T47D (cell line): ENCODE results near the gene CGREF1.
"Not testable (repeated sequence)": the region's sequence is repeated elsewhere in the genome, so short reads cannot be mapped to it uniquely, and the experiment has no call there.

Experiments
- DNase-seq, 2 experiments: peaks; one replicate each; pipeline versions ENCODE4 v3.0.0 to v3.0.0-alpha.2; 2011 to 2012; ENCODE audit warnings: low read depth in 1 of 2, low spot score in 1 of 2
- JUND ChIP-seq: IDR thresholded peaks from 2 replicates; pipeline ENCODE4 v1.6.1; 2012; ENCODE audit warnings: low read depth
- in situ Hi-C: cut with HindIII; loops from 2 replicates; pipeline ENCODE4 v1.10.0; 2016; ENCODE audit warnings: low sequenced_read_pairs, low pct_unique_long_range_greater_than_20kb

Gene CGREF1

DNA sequence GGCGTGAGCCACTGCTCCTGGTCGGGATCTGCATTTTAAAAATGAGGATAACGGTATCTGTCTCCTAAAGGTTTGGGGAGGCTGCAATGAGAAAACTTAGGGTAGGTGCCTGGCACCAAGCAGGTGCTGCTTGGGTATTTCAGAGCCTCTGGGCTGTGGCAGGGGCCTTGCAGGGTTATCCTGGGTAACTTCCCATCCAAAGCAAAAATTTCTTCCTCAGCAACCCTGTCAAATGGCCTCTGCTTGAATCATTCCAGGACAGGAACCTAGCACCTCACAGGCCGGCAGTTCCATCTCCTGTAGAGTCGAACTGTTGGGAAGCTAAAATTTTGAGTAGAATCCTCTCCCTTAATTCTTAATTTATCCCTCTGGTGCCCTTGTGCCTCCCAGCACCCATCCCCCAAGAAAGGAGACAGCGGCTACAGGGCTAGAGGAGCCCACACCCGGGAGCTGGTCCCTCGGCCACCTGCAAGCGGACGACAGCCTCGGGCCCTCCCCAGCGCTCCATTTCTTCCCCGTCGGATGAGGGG lies 868 bp downstream of the CGREF1 start:
- in situ Hi-C loops = no loop called here

DNA sequence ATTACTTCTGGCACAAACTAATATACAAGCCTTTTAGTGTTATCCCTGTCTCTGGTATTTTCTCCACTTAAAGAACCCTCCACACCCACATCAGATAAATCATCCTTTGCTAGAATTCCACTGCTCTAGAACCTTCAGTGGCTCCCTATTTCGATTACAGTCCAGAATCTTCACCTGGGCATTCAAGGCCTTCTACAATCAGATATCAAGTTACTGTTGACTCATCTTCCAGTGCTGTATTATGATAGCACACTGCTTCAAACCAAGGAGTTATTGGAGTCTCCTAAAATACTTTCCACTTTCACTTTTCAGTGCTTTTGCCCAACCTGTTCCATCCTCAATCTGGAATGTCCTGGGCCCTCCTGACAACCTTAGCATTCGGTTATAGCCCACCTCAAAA lies 3.4 kb downstream of the CGREF1 start:
- no peak for DNase-seq
- TF ChIP-seq JUND = no peak
- in situ Hi-C loops = no loop called here

More for the DNA sequence above, 868 bp downstream of the CGREF1 start:
- no peak for DNase-seq
- no peak for TF ChIP-seq JUND

DNA sequence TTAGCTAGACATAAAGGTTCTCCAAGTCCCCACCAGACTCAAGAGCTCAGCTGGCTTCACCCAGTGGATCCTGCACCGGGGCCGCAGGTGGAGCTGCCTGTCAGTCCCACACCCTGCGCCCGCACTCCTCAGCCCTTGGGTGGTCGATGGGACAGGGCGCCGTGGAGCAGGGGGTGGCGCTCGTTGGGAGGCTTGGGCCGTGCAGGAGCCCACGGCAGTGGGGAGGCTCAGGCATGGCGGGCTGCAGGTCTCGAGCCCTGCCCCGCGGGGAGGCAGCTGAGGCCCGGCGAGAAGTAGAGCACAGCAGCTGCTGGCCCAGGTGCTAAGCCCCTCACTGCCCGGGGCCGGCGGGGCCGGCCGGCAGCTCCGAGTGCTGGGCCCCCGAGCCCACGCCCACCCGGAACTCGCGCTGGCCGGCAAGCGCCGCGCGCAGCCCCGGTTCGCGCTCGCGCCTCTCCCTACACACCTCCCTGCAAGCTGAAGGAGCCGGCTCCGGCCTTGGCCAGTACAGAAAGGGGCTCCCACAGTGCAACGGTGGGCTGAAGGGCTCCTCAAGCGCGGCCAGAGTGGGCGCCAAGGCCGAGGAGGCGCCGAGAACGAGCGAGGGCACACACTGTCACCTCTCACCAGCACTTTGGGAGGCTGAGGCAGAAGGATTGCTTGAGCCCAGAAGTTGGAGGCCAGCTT lies 7.4 kb downstream of the CGREF1 start:
- in situ Hi-C loops, DNase-seq: not testable (repeated sequence)

DNA sequence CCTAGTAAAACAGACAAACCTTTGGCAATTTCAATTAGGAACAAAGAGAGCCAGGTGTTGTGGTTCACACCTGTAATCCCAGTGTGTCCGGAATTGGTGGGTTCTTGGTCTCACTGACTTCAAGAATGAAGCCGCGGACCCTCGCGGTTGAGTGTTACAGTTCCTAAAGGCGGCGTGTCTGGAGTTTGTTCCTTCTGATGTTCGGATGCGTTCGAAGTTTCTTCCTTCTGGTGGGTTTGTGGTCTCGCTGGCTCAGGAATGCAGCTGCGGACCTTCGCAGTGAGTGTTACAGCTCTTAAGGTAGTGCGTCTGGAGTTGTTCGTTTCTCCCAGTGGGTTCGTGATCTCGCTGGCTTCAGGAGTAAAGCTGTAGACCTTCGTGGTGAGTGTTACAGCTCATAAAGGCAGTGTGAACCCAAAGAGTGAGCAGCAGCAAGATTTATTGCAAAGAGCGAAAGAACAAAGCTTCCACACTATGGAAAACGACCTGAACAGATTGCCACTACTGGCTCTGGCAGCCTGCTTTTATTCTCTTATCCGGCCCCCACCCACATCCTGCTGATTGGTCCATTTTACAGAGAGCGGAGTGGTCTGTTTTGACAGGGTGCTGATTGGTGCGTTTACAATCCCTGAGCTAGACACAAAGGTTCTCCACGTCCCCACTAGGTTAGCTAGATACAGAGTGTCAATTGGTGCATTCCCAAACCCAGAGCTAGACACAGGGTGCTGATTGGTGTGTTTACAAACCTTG lies 8.2 kb downstream of the CGREF1 start:
- DNase-seq, in situ Hi-C loops: not testable (repeated sequence)

DNA sequence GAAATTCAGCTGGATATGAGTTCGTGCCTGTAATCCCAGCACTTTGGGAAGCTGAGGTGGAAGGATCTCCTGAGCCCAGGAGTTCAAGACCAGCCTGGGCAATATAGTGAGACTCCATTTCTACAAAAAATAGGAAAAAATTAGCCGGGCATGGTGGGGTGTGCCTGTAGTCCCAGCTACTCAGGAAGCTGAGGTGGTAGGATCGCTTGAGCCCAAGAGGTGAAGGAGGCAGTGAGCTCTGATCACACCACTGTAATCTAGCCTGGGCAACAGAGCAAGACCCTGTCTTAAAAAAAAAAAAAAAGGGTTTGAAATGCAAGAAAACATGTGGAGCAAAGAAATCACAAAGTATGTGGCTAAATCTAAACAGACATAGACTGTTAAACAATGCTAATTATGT lies 9.8 kb downstream of the CGREF1 start:
- no peak for TF ChIP-seq JUND
- DNase-seq = no peak
- in situ Hi-C loops = no loop called here

DNA sequence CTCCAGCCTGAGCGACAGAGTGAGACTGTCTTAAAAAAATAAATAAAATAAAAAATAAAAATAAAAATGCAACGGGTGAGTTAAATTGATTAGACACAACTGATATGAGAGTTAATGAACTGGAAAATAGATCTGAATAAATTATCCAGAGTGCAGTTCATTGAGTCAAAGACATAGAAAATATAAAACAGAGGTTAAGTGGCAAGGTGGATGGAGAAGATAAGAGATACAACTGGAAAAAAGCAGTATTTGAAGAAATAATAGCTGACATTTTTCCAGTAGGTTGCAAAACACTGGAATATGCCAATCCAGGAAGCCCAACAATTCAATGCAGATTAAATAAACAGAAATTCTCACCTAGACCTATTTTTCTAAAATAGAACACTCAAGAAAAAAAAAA lies 10.7 kb downstream of the CGREF1 start:
- DNase-seq = no peak
- TF ChIP-seq JUND = no peak
- in situ Hi-C loops = no loop called here

DNA sequence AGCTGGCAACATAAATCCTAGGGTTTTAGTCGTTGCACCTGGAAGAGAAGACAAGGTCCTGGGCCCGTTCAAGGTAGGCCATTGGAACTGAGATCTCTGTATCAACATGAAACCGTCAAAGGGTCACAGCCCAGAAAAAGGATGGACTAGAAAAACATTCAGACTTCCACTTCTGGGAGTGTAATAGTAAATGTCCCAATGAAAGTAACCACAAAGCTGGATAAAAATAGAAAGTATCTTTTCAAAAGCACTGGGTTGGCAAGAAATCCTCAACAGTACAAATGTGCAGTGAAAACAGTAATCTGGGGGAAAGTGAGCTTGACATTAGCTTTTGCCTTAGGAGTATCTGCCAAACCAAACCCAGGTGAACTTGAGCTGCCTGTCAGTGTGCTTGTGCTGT lies 12.9 kb downstream of the CGREF1 start:
- no peak for TF ChIP-seq JUND
- in situ Hi-C loops = no loop called here
- no peak for DNase-seq

DNA sequence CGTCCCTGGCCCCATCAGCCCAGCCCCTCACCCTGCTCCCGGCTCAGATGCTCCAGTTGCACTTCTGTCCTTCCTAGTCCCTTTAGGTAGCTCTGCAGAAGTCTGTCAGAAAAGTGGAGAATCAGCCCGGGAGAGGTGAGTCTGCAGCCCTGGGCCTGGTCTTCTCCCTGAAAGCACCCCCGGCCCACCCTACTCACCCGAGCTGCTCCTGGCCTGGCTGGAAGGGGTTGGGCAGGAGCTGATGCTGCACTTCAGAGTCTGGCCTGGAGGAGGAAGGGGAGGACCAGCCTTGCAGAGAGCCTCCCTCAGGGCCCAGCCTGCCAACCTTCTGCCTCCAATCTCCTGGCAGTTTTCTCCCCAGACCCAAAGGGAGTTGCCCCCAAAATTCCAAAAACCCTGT lies 16.6 kb downstream of the CGREF1 start:
- in situ Hi-C loops = no loop called here
- no peak for TF ChIP-seq JUND
- no peak for DNase-seq

DNA sequence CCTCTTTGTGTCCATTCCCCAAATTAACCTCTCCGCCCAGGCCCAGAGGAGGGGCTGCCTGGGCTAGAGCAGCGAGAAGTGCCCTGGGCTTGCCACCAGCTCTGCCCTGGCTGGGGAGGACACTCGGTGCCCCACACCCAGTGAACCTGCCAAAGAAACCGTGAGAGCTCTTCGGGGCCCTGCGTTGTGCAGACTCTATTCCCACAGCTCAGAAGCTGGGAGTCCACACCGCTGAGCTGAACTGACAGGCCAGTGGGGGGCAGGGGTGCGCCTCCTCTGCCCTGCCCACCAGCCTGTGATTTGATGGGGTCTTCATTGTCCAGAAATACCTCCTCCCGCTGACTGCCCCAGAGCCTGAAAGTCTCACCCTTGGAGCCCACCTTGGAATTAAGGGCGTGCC lies 18.9 kb downstream of the CGREF1 start:
- no peak for DNase-seq
- in situ Hi-C loops = no loop called here
- TF ChIP-seq JUND = no peak

DNA sequence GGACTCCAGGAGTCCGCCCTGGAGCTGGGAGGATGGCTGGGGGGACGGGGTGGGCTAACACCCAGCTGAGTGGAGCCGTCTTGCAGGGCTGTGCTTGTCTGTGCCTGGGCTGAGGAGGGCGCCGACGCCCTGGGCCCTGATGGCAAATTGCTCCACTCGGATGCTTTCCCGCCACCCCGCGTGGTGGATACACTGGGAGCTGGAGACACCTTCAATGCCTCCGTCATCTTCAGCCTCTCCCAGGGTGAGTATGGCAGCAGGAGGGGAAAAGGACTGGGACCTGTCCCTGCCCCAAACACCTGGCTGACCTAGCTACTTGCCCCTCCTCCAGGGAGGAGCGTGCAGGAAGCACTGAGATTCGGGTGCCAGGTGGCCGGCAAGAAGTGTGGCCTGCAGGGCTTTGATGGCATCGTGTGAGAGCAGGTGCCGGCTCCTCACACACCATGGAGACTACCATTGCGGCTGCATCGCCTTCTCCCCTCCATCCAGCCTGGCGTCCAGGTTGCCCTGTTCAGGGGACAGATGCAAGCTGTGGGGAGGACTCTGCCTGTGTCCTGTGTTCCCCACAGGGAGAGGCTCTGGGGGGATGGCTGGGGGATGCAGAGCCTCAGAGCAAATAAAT lies 19.5 kb downstream of the CGREF1 start:
- DNase-seq = no peak
- no peak for TF ChIP-seq JUND
- in situ Hi-C loops = no loop called here

DNA sequence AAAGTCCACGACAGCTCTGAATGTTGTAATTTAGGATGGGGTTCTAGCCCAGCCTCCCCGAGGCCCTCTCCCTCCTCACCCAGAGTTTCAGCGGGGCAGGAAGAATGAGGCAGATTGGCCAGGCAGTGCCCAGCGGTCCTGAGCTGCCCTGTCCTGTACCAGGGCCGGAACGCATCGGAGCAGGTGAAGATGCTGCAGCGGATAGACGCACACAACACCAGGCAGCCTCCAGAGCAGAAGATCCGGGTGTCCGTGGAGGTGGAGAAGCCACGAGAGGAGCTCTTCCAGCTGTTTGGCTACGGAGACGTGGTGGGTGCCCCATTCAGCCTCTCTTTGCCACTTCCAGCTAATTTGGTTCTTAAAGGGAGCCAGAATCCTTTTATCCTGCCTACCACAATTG lies 21.6 kb downstream of the CGREF1 start:
- in situ Hi-C loops = no loop called here
- DNase-seq = no peak
- no peak for TF ChIP-seq JUND

DNA sequence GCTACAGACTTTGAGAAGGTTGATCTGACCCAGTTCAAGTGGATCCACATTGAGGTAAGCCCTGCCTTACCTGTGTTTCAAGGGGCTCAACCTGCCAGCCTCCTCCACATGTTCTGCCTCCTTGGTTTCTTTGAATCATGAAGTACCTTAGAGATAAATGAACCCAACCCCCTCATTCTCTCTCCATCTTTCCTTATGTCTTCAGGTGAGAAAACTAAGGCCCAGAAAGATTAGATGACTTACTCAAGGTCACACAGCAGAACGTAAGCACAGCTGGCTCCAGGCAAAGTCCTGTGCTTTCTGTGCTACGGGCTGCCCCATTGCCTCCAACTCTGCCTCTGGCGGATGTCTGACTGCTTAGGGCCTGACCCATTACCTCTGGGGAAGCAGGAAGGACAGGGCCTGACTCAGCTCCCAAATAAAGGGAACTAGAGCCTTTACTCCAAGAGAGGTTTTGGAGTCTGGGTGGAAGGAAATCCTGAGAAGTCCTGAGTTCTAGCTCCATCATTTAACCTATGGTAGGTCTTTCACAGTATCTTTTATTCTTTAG lies 22.1 kb downstream of the CGREF1 start:
- no peak for TF ChIP-seq JUND
- DNase-seq = no peak
- in situ Hi-C loops = no loop called here
